ENCODE results near the gene HHIPL1. TPM values are rescaled to one million over a fixed set of nuclear protein-coding genes. Genes with fewer than 3 reads are reported as not detected.

Gene HHIPL1
- total RNA-seq, 4 donors from 2014 or later = 2.7 to 9.6 (median 3.7) TPM

DNA sequence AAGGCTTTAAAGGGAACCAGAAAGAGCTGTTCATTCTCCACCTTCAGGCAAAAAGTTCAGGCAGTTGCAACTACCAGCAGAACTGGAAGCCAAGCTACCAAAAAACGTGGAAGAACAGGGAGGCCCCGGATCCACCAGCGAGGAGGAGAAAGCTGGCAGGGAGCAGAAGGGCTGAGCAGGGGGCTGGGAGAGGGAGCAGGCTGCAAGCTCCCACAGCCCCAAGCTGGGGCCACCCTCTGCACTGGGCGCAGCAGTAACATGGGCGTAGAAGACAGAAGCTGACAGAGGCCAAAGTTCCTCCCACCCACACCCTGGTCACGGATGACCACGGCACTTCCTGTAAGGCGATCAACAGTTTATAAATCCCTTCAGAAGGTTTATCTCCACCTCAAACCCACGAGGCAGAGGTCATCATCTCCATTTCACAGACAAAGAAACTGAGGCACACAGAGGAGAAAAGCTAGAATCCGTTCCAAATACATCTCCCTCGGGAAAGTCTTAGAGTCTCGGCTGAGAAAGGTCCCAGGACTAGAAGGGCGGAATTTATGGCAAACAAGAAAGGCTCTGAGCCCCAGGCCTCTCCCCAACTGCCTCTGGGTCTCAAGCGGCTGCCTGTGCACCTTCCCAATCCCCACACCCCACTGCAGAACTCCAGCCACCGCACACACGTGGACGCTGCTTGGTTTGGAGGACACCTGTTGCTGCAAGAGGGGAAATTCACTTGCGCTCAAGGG lies 42.7 kb upstream of the HHIPL1 start:
- Histone ChIP-seq H3K4me1 (peaks cover 0 to 81% (median 25%) of the 10 kb centered on the region in 3 donors), H3K27ac (peak overlapping the region; percentile 48 to 97 (median 92)), H3K9me3 (no peaks in the 10 kb centered on the region), H3K27me3 (no peaks in the 10 kb centered on the region), H3K36me3 (no peaks in the 10 kb centered on the region), H3K4me3 (peak overlapping the region; percentile 49 to 90)
- ATAC-seq = no peak
- WGBS, 2 donors (ENCODE audit: low coverage in 1 of 2) = 0 to 20% methylated on average over 2 to 6 of the region's 18 CpGs
- no peak for TF ChIP-seq EP300 (IDR thresholded peaks at IDR 0.05)
- TF ChIP-seq POLR2AphosphoS5 (IDR thresholded peaks at IDR 0.05) = no peak
- TF ChIP-seq, protein P1, sequence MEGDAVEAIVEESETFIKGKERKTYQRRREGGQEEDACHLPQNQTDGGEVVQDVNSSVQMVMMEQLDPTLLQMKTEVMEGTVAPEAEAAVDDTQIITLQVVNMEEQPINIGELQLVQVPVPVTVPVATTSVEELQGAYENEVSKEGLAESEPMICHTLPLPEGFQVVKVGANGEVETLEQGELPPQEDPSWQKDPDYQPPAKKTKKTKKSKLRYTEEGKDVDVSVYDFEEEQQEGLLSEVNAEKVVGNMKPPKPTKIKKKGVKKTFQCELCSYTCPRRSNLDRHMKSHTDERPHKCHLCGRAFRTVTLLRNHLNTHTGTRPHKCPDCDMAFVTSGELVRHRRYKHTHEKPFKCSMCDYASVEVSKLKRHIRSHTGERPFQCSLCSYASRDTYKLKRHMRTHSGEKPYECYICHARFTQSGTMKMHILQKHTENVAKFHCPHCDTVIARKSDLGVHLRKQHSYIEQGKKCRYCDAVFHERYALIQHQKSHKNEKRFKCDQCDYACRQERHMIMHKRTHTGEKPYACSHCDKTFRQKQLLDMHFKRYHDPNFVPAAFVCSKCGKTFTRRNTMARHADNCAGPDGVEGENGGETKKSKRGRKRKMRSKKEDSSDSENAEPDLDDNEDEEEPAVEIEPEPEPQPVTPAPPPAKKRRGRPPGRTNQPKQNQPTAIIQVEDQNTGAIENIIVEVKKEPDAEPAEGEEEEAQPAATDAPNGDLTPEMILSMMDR (IDR thresholded peaks at IDR 0.05) = no peak
- no peak for TF ChIP-seq POLR2A (IDR thresholded peaks at IDR 0.05)

DNA sequence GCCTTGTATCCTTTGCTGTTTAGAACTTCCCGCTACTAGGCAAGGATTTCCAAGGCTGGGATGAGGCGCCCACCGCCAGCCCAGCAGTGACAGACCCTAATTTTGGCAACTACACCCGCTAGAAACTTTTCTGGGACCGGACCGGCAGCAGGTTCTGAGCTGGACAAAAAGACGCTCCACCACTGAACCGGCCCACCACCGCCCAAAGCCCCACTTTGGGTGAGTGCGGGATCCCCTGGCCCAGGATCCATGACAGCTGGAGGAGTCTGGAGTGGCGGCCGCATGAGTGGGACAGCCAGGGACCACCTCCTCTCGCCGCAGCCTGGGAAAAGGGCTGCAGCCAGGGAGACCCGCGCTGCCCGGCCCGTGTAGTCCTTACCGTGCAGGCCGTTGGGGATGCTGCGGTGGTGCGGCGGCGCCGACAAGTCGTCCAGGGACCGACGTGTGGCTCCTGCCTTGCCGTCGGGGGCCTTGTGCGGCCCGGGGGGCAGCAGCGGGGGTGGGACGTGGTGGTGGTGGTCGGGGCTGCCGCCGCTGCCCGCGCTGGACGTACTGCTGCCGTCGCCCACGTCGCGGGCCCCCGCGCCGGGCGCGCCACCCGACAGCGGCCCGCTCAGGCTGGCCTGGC lies 42.0 kb upstream of the HHIPL1 start:
- Histone ChIP-seq H3K27ac (peak overlapping the region; percentile 41 to 97 (median 92)), H3K4me1 (peaks cover 0 to 74% (median 24%) of the 10 kb centered on the region in 3 donors), H3K36me3 (no peaks in the 10 kb centered on the region), H3K4me3 (peak overlapping the region; percentile 49 to 90), H3K27me3 (no peaks in the 10 kb centered on the region), H3K9me3 (no peaks in the 10 kb centered on the region)
- WGBS, 2 donors (ENCODE audit: low coverage in 1 of 2) = no CpG with 5 or more reads among the region's 53 CpGs
- ATAC-seq = no peak
- TF ChIP-seq POLR2AphosphoS5 (IDR thresholded peaks at IDR 0.05) (no peak), POLR2A (IDR thresholded peaks at IDR 0.05) (no peak), EP300 (IDR thresholded peaks at IDR 0.05) (no peak)
- TF ChIP-seq, protein P1 (IDR thresholded peaks at IDR 0.05) = no peak

DNA sequence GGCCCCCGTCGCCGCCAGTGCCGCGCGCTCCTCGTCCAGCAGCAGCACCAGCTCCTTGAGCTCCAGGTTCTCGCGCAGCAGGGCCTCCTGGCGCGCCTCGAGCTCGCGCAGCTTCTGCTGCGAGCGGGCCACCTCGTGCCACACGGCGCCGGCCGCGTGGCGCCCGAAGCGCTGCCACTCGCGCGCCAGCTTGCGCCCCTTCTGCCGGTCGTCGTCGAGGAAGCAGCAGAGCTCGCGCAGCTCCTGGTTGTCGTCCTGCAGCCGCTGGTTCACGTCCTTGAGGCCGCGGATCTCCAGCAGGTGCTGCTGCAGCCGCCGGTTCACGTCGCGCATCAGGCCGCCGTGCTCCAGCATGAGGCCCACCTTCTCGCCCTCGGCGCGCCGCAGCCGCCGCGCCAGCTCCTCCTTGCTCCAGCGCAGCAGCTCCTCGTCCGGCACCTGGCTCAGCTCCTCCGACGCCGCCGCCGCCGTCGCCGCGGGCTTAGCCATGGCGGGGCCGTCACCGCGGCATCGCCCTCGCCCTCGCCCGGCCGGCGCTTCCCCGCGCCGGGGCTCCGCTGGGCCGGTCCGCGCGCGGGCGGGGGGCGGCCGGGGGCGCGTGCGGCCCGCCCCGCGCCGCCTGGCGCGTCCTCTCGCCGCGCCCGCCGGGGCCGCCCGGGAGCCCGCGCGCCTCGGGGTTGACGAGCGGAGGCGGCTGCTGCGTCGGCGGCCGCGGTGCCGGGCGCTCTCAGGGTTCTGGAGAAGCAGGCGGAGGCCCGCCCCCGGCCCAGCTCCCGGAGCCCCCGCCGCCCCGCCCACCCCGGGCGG lies 41.3 kb upstream of the HHIPL1 start, which contains the start of gene CCDC85C:
CCDC85C (minus strand) TSS at position 737 of the 807 bp plus-strand sequence; CDS start at position 489, 248 bp downstream.
- Histone ChIP-seq H3K9me3 (no peaks in the 10 kb centered on the region), H3K4me3 (peak within 1 kb of the TSS; percentile 82 to 90), H3K27ac (peak within 1 kb of the TSS; percentile 86 to 97 (median 92)), H3K27me3 (no peaks in the 10 kb centered on the region), H3K36me3 (no peaks in the 10 kb centered on the region), H3K4me1 (peaks cover 0 to 66% (median 20%) of the 10 kb centered on the region in 3 donors)
- no peak for ATAC-seq
- TF ChIP-seq, protein P1 (IDR thresholded peaks at IDR 0.05) = peak in 1 of 4 experiments; percentile 18
- no peak for TF ChIP-seq POLR2AphosphoS5 (IDR thresholded peaks at IDR 0.05)
- 2% methylated on average over 26 of the region's 128 CpGs; no CpG with 5 or more reads in 1 of the 2 donors for WGBS, 2 donors (ENCODE audit: low coverage in 1 of 2)

DNA sequence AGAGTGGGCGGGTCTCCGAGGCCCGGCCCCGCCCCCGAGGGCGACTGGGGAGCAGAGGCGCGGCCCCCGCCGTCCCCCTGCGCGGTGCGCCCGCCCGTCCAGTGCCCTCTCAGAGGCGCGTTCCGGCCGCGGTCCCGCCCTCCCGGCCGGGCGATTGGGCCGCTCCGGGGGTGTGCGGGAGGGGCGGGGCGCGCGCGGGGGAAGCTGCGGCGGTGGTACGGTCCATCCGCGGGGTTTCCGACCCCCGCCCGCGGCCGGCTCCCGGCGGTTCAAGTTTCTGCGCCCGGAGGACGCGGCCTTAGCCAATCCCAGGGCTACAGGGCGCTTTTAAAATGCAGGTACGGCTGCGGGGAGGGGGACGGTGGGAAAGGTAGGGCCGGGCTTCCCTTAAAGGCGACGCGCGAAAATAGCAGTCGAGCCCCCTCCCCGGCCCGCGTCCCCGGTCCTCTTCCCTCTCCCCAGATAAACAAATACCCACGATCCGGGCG lies 40.6 kb upstream of the HHIPL1 start:
- ATAC-seq = peak; percentile 96
- Histone ChIP-seq H3K36me3 (no peaks in the 10 kb centered on the region), H3K27me3 (no peaks in the 10 kb centered on the region), H3K4me3 (peak overlapping the region; percentile 82 to 90), H3K9me3 (no peaks in the 10 kb centered on the region), H3K27ac (peak overlapping the region; percentile 86 to 97 (median 92)), H3K4me1 (peaks cover 0 to 60% (median 20%) of the 10 kb centered on the region in 3 donors)
- WGBS, 2 donors (ENCODE audit: low coverage in 1 of 2) = 2 to 4% methylated on average over 8 to 15 of the region's 65 CpGs
- TF ChIP-seq, protein P1 (IDR thresholded peaks at IDR 0.05) = no peak
- TF ChIP-seq POLR2A (IDR thresholded peaks at IDR 0.05) = peak in 1 of 2 donors; percentile 18
- TF ChIP-seq EP300 (IDR thresholded peaks at IDR 0.05) = no peak
- TF ChIP-seq POLR2AphosphoS5 (IDR thresholded peaks at IDR 0.05) = peak; percentile 62
